ENCODE measurements around the gene ALKBH7. TPM values are rescaled to one million over a fixed set of nuclear protein-coding genes. Genes with fewer than 3 reads are reported as not detected.

Gene ALKBH7
- total and polyA plus RNA-seq, 4 donors: 29.9 to 99.7 (median 51.2) TPM

- peaks cover 2 to 8% (median 4%) of the 10 kb centered on the region in 4 donors for H3K4me1 ChIP-seq (ENCODE audit: control insufficient read depth in 4 of 4, insufficient read depth in 4 of 4, low read length in 3 of 4)
- no peak overlapping the region for H3K27ac ChIP-seq (ENCODE audit: low read depth in 1 of 2, low read length in 2 of 2)
- H3K4me3 ChIP-seq (ENCODE audit: low read depth in 1 of 3, low read length in 3 of 3): no peak overlapping the region
- no peaks in the 10 kb centered on the region for H3K27me3 ChIP-seq (ENCODE audit: control insufficient read depth in 4 of 4, insufficient read depth in 4 of 4, low read length in 3 of 4)
- TF ChIP-seq HNF4G (IDR thresholded peaks at IDR 0.05): no peak
- no peak for TF ChIP-seq SP1 (IDR thresholded peaks at IDR 0.05)
- TF ChIP-seq ATF3 (IDR thresholded peaks at IDR 0.05): no peak
- TF ChIP-seq FOXA1 (IDR thresholded peaks at IDR 0.05): no peak
- TF ChIP-seq HNF4A (conservative IDR thresholded peaks at IDR 0.05): no peak
- TF ChIP-seq NR2F2 (IDR thresholded peaks at IDR 0.05): no peak
- TF ChIP-seq CTCF (IDR thresholded peaks at IDR 0.05; ENCODE audit: low read depth, low read length, missing input control): no peak
- TF ChIP-seq REST (IDR thresholded peaks at IDR 0.05): no peak
- TF ChIP-seq ZBTB33 (IDR thresholded peaks at IDR 0.05): no peak
- no peak for TF ChIP-seq JUND (IDR thresholded peaks at IDR 0.05)
- no peak overlapping the region for H3K9ac ChIP-seq (ENCODE audit: low read depth in 1 of 2, low read length in 2 of 2)
- no peaks in the 10 kb centered on the region for H3K9me3 ChIP-seq (ENCODE audit: control insufficient read depth in 4 of 4, low read length in 3 of 4)
- H3K36me3 ChIP-seq (ENCODE audit: control insufficient read depth in 4 of 4, insufficient read depth in 3 of 4, low read depth in 1 of 4, low read length in 3 of 4): peaks cover 13 to 36% (median 23%) of the 10 kb centered on the region in 4 donors
- WGBS: 84% methylated on average over 6 of the region's 6 CpGs
- no peak for DNase-seq (ENCODE audit: low spot score)
Observed at GRCh38 chr19:6378041-6378440, 5.4 kb downstream of the ALKBH7 start.

- no peaks in the 10 kb centered on the region for H3K27me3 ChIP-seq (ENCODE audit: control insufficient read depth in 4 of 4, insufficient read depth in 4 of 4, low read length in 3 of 4)
- H3K36me3 ChIP-seq (ENCODE audit: control insufficient read depth in 4 of 4, insufficient read depth in 3 of 4, low read depth in 1 of 4, low read length in 3 of 4): peaks cover 15 to 40% (median 26%) of the 10 kb centered on the region in 4 donors
- no peak overlapping the region for H3K27ac ChIP-seq (ENCODE audit: low read depth in 1 of 2, low read length in 2 of 2)
- no peak overlapping the region for H3K9ac ChIP-seq (ENCODE audit: low read depth in 1 of 2, low read length in 2 of 2)
- H3K4me1 ChIP-seq (ENCODE audit: control insufficient read depth in 4 of 4, insufficient read depth in 4 of 4, low read length in 3 of 4): peaks cover 1 to 6% (median 4%) of the 10 kb centered on the region in 4 donors
- DNase-seq (ENCODE audit: low spot score): no peak
- H3K9me3 ChIP-seq (ENCODE audit: control insufficient read depth in 4 of 4, low read length in 3 of 4): no peaks in the 10 kb centered on the region
- H3K4me3 ChIP-seq (ENCODE audit: low read depth in 1 of 3, low read length in 3 of 3): no peak overlapping the region
- WGBS: 91% methylated on average over 9 of the region's 9 CpGs
- TF ChIP-seq REST (IDR thresholded peaks at IDR 0.05) (no peak), HNF4G (IDR thresholded peaks at IDR 0.05) (no peak), HNF4A (conservative IDR thresholded peaks at IDR 0.05) (no peak), TAF1 (conservative IDR thresholded peaks at IDR 0.05) (no peak), RXRA (IDR thresholded peaks at IDR 0.05) (no peak), CTCF (IDR thresholded peaks at IDR 0.05; ENCODE audit: low read depth, low read length, missing input control) (no peak), RAD21 (IDR thresholded peaks at IDR 0.05) (no peak), ATF3 (IDR thresholded peaks at IDR 0.05) (no peak), MAX (IDR thresholded peaks at IDR 0.05) (no peak), JUND (IDR thresholded peaks at IDR 0.05) (no peak), FOXA2 (IDR thresholded peaks at IDR 0.05) (no peak), NR2F2 (IDR thresholded peaks at IDR 0.05) (no peak), EGR1 (IDR thresholded peaks at IDR 0.05; ENCODE audit: low read depth in 2 of 2) (no peak), YY1 (IDR thresholded peaks at IDR 0.05) (no peak), FOXA1 (IDR thresholded peaks at IDR 0.05) (no peak)
Observed at GRCh38 chr19:6378486-6378885, 5.9 kb downstream of the ALKBH7 start.
